ENCODE data around the gene MRPL51. TPM values are rescaled to one million over a fixed set of nuclear protein-coding genes. Genes with fewer than 3 reads are reported as not detected.

Gene MRPL51
- total RNA-seq (72.6 and 75.6 TPM in 2 replicates), polyA plus RNA-seq (18.6 and 19.0 TPM in 2 replicates), polyA minus RNA-seq (10.7 and 15.1 TPM in 2 replicates)
- total RNA-seq (2013), result 95.9 TPM

GRCh38 chr12:6492838-6493496 is at the start of gene MRPL51:
Gene MRPL51, minus strand, starts transcription at chr12:6493262. Its CDS starts 126 bp downstream, at chr12:6493136.
- Histone ChIP-seq H3K27me3 (replicated peaks in 1 of 4; ENCODE audit: control extremely low read depth in 1 of 4, control insufficient read depth in 3 of 4, insufficient read depth in 4 of 4, low read length in 3 of 4) (no peaks in the 10 kb centered on the region), H3K79me2 (ENCODE audit: control insufficient read depth, insufficient read depth, low read length) (peaks cover 12% of the 10 kb centered on the region), H3K9ac (ENCODE audit: low read length) (peak within 1 kb of the TSS; percentile 94), H3K4me3 (ENCODE audit: control extremely low read depth in 1 of 5, extremely low read depth in 1 of 5, insufficient read depth in 1 of 5, low read depth in 2 of 5, low read length in 4 of 5) (peak within 1 kb of the TSS; percentile 68 to 100 (median 95)), H3K4me1 (ENCODE audit: control insufficient read depth in 2 of 2, insufficient read depth in 2 of 2, low read length in 2 of 2) (peaks cover 22 to 27% of the 10 kb centered on the region in 2 donors), H4K20me1 (ENCODE audit: control insufficient read depth, insufficient read depth, low read length, poor library complexity, severe bottlenecking) (no peaks in the 10 kb centered on the region), H3K4me2 (replicated peaks; ENCODE audit: low read depth, low read length, poor library complexity, severe bottlenecking) (peak within 1 kb of the TSS; percentile 89), H3K9me3 (ENCODE audit: control extremely low read depth in 1 of 3, control insufficient read depth in 2 of 3, insufficient read depth in 1 of 3, low read length in 2 of 3) (no peaks in the 10 kb centered on the region), H3K27ac (ENCODE audit: low read length in 2 of 2) (peak within 1 kb of the TSS; percentile 92 to 95), H3K36me3 (replicated peaks in 1 of 2; ENCODE audit: control extremely low read depth in 1 of 2, control insufficient read depth in 1 of 2, extremely low read depth in 1 of 2, insufficient read depth in 2 of 2, low read length in 1 of 2) (peaks cover 2 to 25% of the 10 kb centered on the region in 2 experiments), H2AFZ (ENCODE audit: insufficient read depth, low read depth, low read length, poor library complexity, severe bottlenecking) (peak within 1 kb of the TSS; percentile 96)
- no peaks in the 10 kb centered on the region for H3K27me3 Mint-ChIP-seq
- DNase-seq, result peak; percentile 96
- ATAC-seq (ENCODE audit: low read depth), result peak; percentile 74
- under 1% methylated on average over 32 of the region's 39 CpGs for WGBS (ENCODE audit: insufficient coverage)
- CTCF ChIA-PET, result interaction anchor here (0.8 to 1.7 kb wide), 13 partner anchors 23 to 69 kb away, joined by 3 to 11 read pairs (median 4); partner anchors contain the start of gene VAMP1
- peaks cover 31% of the 10 kb centered on the region for H3K4me1 Mint-ChIP-seq
- intact Hi-C loops (cut with micrococcal nuclease), result loop anchor here (1.0 kb wide), 4 partner anchors 23 to 67 kb away; partner anchors contain the start of genes GAPDH, IFFO1 and VAMP1
- peak within 1 kb of the TSS; percentile 95 for H3K27ac Mint-ChIP-seq
- no peaks in the 10 kb centered on the region for H3K9me3 Mint-ChIP-seq (ENCODE audit: insufficient read depth)
- POLR2A ChIA-PET, result interaction anchor here (0.6 to 4.8 kb wide), 14 partner anchors 10 to 453 kb away, joined by 3 to 46 read pairs (median 4); partner anchors contain the start of genes C12orf57, CD27, CDCA3 and GAPDH
- TF ChIP-seq CTCF (IDR thresholded peaks at IDR 0.05) (no peak), EZH2 (IDR thresholded peaks at IDR 0.05; ENCODE audit: borderline replicate concordance, insufficient read depth, low read depth, low read length, poor library complexity, severe bottlenecking) (no peak)
- peak within 1 kb of the TSS; percentile 98 for H3K4me3 Mint-ChIP-seq
